GM11168 (cell line): ENCODE results near the gene NPAS2.

Experiments
- in situ Hi-C: fragments of 300-500 bp; cut with MboI; formaldehyde crosslinking; loops from one replicate; pipeline ENCODE4 v1.12.0; 2022; ENCODE audit warnings: low sequenced_read_pairs; ENCODE audit not compliant: unreplicated experiment

Gene NPAS2

GRCh38 chr2:100977511-100977910, 157.6 kb downstream of the NPAS2 start:
- in situ Hi-C loops: no loop called here

- in situ Hi-C loops: no loop called here
Observed at GRCh38 chr2:100978582-100979191, 158.7 kb downstream of the NPAS2 start.

GRCh38 chr2:100980046-100980445, 160.1 kb downstream of the NPAS2 start:
- in situ Hi-C loops: no loop called here

DNA sequence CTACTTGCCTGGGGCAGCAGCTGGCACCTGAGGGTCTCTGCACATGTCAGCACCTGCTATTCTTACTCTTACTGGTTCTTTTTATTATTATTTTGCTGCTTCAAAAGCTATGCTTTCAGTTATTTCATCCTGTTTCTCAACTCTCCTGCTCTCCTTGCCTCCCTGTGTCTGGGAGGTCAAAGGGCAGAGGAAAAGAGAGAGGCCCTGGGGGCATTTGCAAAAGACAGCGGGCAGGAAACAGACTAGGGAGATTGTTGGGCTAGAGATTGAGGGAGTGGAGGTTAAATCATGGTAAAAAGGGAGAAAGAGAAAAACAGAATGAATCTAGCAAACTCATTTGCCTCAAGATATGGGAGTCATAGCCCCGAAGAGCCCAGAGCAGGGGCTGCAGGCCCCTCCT, 161.1 kb downstream of the NPAS2 start:
- in situ Hi-C loops: no loop called here

DNA sequence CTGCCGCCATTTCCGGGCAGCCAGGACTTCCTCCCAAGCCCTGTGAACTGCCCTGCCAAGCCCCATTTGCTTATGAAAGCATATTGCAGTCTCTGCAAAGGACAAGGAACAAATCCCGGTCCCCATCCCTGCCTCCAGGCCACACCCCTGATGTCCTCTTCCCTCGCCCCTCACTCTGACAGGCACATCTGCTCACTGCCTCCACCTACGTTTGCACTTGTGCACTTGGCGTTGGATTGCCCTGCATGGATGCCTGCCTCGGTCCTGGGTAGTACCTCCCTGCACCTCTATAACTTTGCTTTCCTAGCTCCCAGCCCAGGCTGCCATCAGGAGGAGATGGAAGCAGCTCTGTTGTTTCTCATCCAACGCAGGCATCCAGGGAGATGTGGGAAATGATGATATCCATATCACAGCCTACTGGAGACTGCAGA, 162.5 kb downstream of the NPAS2 start:
- in situ Hi-C loops: no loop called here

DNA sequence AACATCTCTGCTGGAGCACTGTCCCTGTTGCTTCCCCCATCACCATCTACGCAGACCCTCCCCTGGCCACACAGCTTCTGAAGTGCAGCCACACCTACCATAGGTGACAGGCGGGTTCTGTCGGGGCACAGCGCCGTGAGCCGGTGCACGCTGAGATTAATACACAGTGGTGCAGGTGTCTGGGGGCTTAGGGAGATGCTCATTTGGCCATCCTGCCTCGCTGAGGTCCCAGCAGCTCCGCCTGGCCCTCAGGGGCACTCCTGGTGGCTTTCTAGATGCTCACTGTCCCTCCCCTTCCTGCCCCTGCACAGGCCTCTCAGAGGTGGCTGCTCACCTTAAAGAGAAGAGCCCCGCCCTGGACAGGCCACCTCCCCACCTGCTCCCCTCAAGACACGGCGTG, 163.3 kb downstream of the NPAS2 start:
- in situ Hi-C loops: no loop called here

GRCh38 chr2:100983684-100984310, 163.9 kb downstream of the NPAS2 start:
- in situ Hi-C loops: no loop called here

DNA sequence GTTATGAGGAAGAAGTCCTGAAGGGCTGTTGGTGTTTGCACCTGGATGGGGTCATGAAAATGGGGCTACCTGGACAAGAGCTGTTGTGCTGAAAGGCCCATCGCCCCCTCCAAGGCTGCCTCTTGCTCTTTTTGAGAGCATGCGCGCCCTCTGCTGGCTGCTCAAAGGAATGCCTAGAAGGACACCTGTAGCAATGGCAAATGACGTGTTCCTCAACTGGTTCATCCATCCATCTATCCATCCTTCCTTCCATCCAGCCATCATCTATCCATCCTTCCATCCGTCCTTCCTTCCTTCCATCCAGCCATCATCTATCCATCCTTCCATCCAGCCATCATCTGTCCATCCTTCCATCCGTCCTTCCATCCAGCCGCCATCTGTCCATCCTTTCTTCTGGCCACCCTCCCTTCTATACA, 165.0 kb downstream of the NPAS2 start:
- in situ Hi-C loops: no loop called here

DNA sequence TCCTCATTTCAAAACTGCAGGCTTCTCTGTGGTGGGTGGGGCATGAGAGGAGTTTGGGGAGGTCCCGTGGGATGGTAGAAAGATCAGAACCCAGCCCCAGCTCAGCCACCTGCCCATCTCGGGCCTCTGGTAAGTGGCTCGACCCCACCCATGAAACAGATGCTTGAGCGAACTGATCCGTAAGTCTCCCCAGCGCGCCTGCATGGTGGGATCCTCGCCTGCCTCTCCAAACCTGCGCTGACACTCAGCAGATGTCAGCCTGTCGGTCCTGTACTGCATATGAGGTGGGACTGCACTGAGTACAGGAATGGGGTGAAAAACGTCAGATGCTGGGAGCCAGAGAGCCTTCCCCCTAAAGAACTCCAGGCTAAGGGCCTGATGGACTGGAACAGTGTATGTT, 166.2 kb downstream of the NPAS2 start:
- in situ Hi-C loops: no loop called here

DNA sequence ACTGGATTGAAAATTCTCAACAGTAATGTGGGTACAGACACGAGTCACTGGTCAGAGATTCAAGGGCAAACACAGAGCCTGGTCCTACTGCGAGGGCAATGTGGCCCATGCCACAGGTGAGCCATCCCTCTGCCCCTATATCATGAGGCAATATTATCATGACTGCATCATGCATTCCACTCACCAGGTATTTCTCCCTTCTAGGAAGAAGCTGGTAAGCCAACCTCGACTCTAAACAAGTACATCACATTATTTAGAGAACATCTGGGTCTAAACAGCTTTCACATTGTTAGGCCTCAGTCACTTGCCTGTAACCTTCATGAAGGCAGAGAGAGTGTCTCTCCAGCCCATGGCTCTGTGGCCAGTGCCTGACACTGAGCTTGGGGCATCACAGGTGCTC, 167.6 kb downstream of the NPAS2 start:
- in situ Hi-C loops: no loop called here

- in situ Hi-C loops: no loop called here
Observed at GRCh38 chr2:100987974-100988373, 168.0 kb downstream of the NPAS2 start.

GRCh38 chr2:100988630-100989417, 168.9 kb downstream of the NPAS2 start:
- in situ Hi-C loops: no loop called here

- in situ Hi-C loops: loop anchor here (10.0 kb wide), 1 partner anchor 395 kb away; no protein-coding TSS in a partner anchor
Observed at GRCh38 chr2:100989666-100990065, 169.7 kb downstream of the NPAS2 start.

GRCh38 chr2:100990166-100990565, 170.2 kb downstream of the NPAS2 start:
- in situ Hi-C loops: loop anchor here (10.0 kb wide), 1 partner anchor 395 kb away; no protein-coding TSS in a partner anchor

- in situ Hi-C loops: loop anchor here (10.0 kb wide), 1 partner anchor 396 kb away; no protein-coding TSS in a partner anchor
Observed at GRCh38 chr2:100990650-100991403, 170.9 kb downstream of the NPAS2 start.

DNA sequence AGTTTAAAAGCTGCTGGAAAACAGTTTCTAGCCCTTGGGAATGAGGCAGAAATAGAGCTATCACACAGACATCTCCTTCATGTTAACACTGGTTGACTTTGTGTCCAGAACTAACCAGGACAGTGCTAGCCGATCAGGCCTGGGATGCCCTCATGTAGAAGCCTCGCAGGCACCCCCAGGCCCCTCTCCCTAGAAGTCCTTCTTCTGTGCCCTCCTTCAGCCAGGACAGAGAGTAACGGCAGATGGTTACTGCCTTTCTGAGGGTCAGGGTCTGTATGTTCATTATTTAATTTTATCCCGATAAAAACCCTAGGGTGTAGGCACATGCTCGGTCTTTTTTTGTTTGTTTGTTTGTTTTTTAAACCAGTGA, 171.4 kb downstream of the NPAS2 start:
- in situ Hi-C loops: loop anchor here (10.0 kb wide), 1 partner anchor 397 kb away; no protein-coding TSS in a partner anchor

GRCh38 chr2:100992262-100992661, 172.3 kb downstream of the NPAS2 start:
- in situ Hi-C loops: loop anchor here (10.0 kb wide), 1 partner anchor 397 kb away; no protein-coding TSS in a partner anchor

DNA sequence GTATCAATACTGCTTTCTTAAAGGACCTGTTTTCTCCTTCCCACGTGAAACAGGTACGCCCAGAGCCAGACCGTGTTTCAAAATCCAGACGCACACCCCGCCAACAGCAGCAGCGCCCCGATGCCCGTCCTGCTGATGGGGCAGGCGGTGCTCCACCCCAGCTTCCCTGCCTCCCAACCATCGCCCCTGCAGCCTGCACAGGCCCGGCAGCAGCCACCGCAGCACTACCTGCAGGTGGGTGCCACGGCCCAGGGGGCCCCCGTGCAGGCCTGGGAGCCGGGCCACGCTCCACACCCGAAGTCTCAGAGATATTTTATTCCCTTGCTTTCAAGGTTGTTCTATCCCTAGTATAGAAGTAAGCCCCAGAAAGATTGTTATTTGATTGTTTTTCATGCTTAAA, 173.4 kb downstream of the NPAS2 start:
- in situ Hi-C loops: loop anchor here (10.0 kb wide), 1 partner anchor 398 kb away; no protein-coding TSS in a partner anchor

DNA sequence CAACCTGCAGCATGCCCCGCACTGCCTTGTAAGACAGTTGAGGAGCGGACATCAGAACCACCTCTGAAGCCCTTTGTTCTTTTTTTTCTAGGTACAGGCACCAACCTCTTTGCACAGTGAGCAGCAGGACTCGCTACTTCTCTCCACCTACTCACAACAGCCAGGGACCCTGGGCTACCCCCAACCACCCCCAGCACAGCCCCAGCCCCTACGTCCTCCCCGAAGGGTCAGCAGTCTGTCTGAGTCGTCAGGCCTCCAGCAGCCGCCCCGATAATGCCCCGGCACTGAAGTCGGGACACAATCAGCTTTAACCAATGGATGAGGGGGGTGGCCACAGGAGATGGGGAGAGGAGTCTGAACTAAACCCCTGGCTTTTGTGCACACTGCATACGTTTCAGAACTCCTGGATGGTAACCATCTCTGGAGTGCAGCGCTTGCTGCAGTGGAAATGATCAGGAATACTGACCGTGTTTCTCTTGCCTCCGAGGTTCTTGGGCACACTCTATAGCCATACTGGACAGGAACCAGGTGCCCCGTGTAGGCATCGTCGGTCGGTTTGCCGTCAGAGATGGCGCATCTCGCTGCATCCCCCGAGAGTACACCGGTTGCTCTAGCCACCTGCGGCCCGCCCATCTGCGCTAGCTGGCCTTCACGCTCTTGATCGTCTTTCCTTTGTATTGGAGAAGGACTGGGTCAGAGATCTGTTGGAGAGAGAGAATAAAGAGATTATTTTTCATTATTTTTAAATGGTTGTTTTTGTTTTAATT, 175.6 kb downstream of the NPAS2 start:
- in situ Hi-C loops: loop anchor here (10.0 kb wide), 1 partner anchor 401 kb away; no protein-coding TSS in a partner anchor
